NCI-H524 (cell line): ENCODE measurements around the gene THBS3.
A peak's percentile ranks its signal among the peaks of the same experiment; 100 is the strongest.
"Not testable (repeated sequence)": the region's sequence is repeated elsewhere in the genome, so short reads cannot be mapped to it uniquely, and the experiment has no call there.

Experiments used
- DNase-seq, 2 experiments: peaks; one replicate each; lab custom pipeline; 2025; lab: John Stamatoyannopoulos, UW

Gene THBS3

GRCh38 chr1:155206891-155207805 is 549 bp downstream of the THBS3 start:
- peak; percentile 96 to 98 for DNase-seq

GRCh38 chr1:155205969-155206593 is 1.6 kb downstream of the THBS3 start:
- no peak for DNase-seq

GRCh38 chr1:155205035-155205434 is 2.7 kb downstream of the THBS3 start:
- DNase-seq, result no peak

- no peak for DNase-seq
Measured at GRCh38 chr1:155202731-155203515, 4.8 kb downstream of the THBS3 start.

- DNase-seq, result no peak
Measured at GRCh38 chr1:155202198-155202597, 5.5 kb downstream of the THBS3 start.

- DNase-seq, result no peak
Measured at GRCh38 chr1:155200920-155201319, 6.8 kb downstream of the THBS3 start.

GRCh38 chr1:155199792-155200191 is 7.9 kb downstream of the THBS3 start:
- no peak for DNase-seq

GRCh38 chr1:155198547-155198906 is 9.2 kb downstream of the THBS3 start:
- DNase-seq, result no peak

GRCh38 chr1:155197901-155198546 is 9.7 kb downstream of the THBS3 start:
- DNase-seq, result no peak

GRCh38 chr1:155196893-155197638 is 10.6 kb downstream of the THBS3 start:
- DNase-seq, result no peak

GRCh38 chr1:155196103-155196892 is 11.4 kb downstream of the THBS3 start:
- DNase-seq, result no peak

- DNase-seq, result no peak
Measured at GRCh38 chr1:155195201-155196102, 12.2 kb downstream of the THBS3 start.

GRCh38 chr1:155193991-155194240 is 13.8 kb downstream of the THBS3 start:
- not testable (repeated sequence) for DNase-seq

- peak; percentile 50 to 76 for DNase-seq
Measured at GRCh38 chr1:155193275-155193990, 14.3 kb downstream of the THBS3 start.

GRCh38 chr1:155192346-155193274 is 15.1 kb downstream of the THBS3 start:
- DNase-seq, result no peak

- no peak for DNase-seq
Measured at GRCh38 chr1:155191904-155192303, 15.8 kb downstream of the THBS3 start.

- DNase-seq, result not testable (repeated sequence)
Measured at GRCh38 chr1:155189926-155190325, 17.8 kb downstream of the THBS3 start.

GRCh38 chr1:155188268-155188667 is 19.4 kb downstream of the THBS3 start:
- no peak for DNase-seq
